B cell (primary cell): ENCODE results near the gene NBDY. TPM values are rescaled to one million over a fixed set of nuclear protein-coding genes. Genes with fewer than 3 reads are reported as not detected.
"Not testable (repeated sequence)": the region's sequence is repeated elsewhere in the genome, so short reads cannot be mapped to it uniquely, and the experiment has no call there.

Source experiments
- ATAC-seq: fragments of 200-7000 bp; cut with Tn5 transposase; one replicate; pipeline ENCODE4 v1.10.0; 2021; ENCODE audit warnings: low read depth, mild to moderate bottlenecking, moderate number of reproducible peaks, moderate library complexity
- CTCF ChIA-PET: fragments of 350-600 bp; sonication (Branson Sonifier 250); formaldehyde crosslinking; loops from one replicate; lab custom pipeline; 2021; ENCODE audit warnings: antibody characterized with exemption, inconsistent platforms; lab: Charles Lee
- POLR2A ChIA-PET: fragments of 350-600 bp; sonication (Branson Sonifier 250); formaldehyde crosslinking; loops from one replicate; lab custom pipeline; 2021; ENCODE audit warnings: antibody characterized with exemption; lab: Charles Lee
- DNase-seq: peaks from one replicate; pipeline ENCODE4 v3.0.0; 2013
- H2AFZ ChIP-seq: 2 replicates; pipeline ENCODE4 v1.6.1; 2012; ENCODE audit warnings: mild to moderate bottlenecking, low read depth, low read length; ENCODE audit not compliant: insufficient read depth, poor library complexity, severe bottlenecking
- H3K27ac ChIP-seq, 2 donors: 1 replicate in 1 of 2; 2 replicates in 1 of 2; pipeline ENCODE4 v1.5.1; 2012 to 2013; ENCODE audit warnings: low read length in 2 of 2, mild to moderate bottlenecking in 2 of 2, moderate library complexity in 1 of 2
- H3K27me3 ChIP-seq, 4 experiments: fragments of 200-600 bp in 1 of 4; sonication (generic) in 1 of 4; replicated peaks in 1 of 4; 1 replicate in 2 of 4; 2 replicates in 2 of 4; pipeline versions ENCODE4 v1.6.1 to v1.7.0; 2013 to 2016; ENCODE audit warnings: low read length in 3 of 4, mild to moderate bottlenecking in 2 of 4, mixed read lengths in 1 of 4, moderate library complexity in 1 of 4; ENCODE audit not compliant: insufficient read depth in 4 of 4, control insufficient read depth in 3 of 4; ENCODE audit errors: control extremely low read depth in 1 of 4
- H3K36me3 ChIP-seq, 2 experiments: replicated peaks in 1 of 2; 1 replicate in 1 of 2; 2 replicates in 1 of 2; pipeline versions ENCODE4 v1.6.1 to v1.7.1; 2013; ENCODE audit warnings: low read length in 1 of 2; ENCODE audit not compliant: insufficient read depth in 2 of 2, control insufficient read depth in 1 of 2; ENCODE audit errors: control extremely low read depth in 1 of 2, extremely low read depth in 1 of 2
- H3K4me1 ChIP-seq, 2 donors: fragments of 200-600 bp in 1 of 2; sonication (generic) in 1 of 2; 1 replicate in 1 of 2; 2 replicates in 1 of 2; pipeline versions ENCODE4 v1.5.1 to v1.6.1; 2013 to 2017; ENCODE audit warnings: low read length in 2 of 2; ENCODE audit not compliant: control insufficient read depth in 2 of 2, insufficient read depth in 2 of 2
- H3K4me2 ChIP-seq: replicated peaks from 2 replicates; pipeline ENCODE3; 2012; ENCODE audit warnings: mild to moderate bottlenecking, low read depth, low read length; ENCODE audit not compliant: poor library complexity, severe bottlenecking
- H3K4me3 ChIP-seq, 5 experiments: fragments of 200-600 bp in 1 of 5; sonication (generic) in 1 of 5; 1 replicate in 3 of 5; 2 replicates in 2 of 5; pipeline versions ENCODE4 v1.5.1 to v1.7.0; 2011 to 2016; ENCODE audit warnings: low read length in 4 of 5, mild to moderate bottlenecking in 4 of 5, low read depth in 2 of 5, control low read depth in 1 of 5, moderate library complexity in 1 of 5; ENCODE audit not compliant: insufficient read depth in 1 of 5; ENCODE audit errors: control extremely low read depth in 1 of 5, extremely low read depth in 1 of 5
- H3K79me2 ChIP-seq: fragments of 200-600 bp; sonication (generic); one replicate; pipeline ENCODE4 v1.6.0; 2016; ENCODE audit warnings: low read length; ENCODE audit not compliant: control insufficient read depth, insufficient read depth
- H3K9ac ChIP-seq: fragments of 200-600 bp; sonication (generic); 2 replicates; pipeline ENCODE4 v1.6.1; 2017; ENCODE audit warnings: mild to moderate bottlenecking, low read length, moderate library complexity
- H3K9me3 ChIP-seq, 3 donors: one replicate each; pipeline versions ENCODE4 v1.6.1 to v1.7.1; 2013; ENCODE audit warnings: low read length in 2 of 3; ENCODE audit not compliant: control insufficient read depth in 2 of 3, insufficient read depth in 1 of 3; ENCODE audit errors: control extremely low read depth in 1 of 3
- H4K20me1 ChIP-seq: 2 replicates; pipeline ENCODE4 v1.6.0; 2012; ENCODE audit warnings: mild to moderate bottlenecking, low read length; ENCODE audit not compliant: insufficient read depth, control insufficient read depth, poor library complexity, severe bottlenecking
- H3K27ac Mint-ChIP-seq: one replicate; pipeline ENCODE4 v1.8.0; 2021; ENCODE audit warnings: mixed read lengths
- H3K27me3 Mint-ChIP-seq: one replicate; pipeline ENCODE4 v1.8.0; 2021; ENCODE audit warnings: mixed read lengths
- H3K4me1 Mint-ChIP-seq: one replicate; pipeline ENCODE4 v1.8.0; 2021; ENCODE audit warnings: mixed read lengths
- H3K4me3 Mint-ChIP-seq: one replicate; pipeline ENCODE4 v1.8.0; 2021; ENCODE audit warnings: mixed read lengths
- H3K9me3 Mint-ChIP-seq: one replicate; pipeline ENCODE4 v1.8.0; 2022; ENCODE audit warnings: mixed read lengths; ENCODE audit not compliant: insufficient read depth
- CTCF ChIP-seq: fragments of 200-600 bp; IDR thresholded peaks from one replicate; pipeline ENCODE4 v1.8.0; 2022; ENCODE audit warnings: antibody characterized with exemption, mild to moderate bottlenecking
- EZH2 ChIP-seq: IDR thresholded peaks from 2 replicates; pipeline ENCODE4 v1.6.1; 2012; ENCODE audit warnings: borderline replicate concordance, low read depth, mild to moderate bottlenecking, moderate library complexity, low read length; ENCODE audit not compliant: insufficient read depth, poor library complexity, severe bottlenecking
- WGBS: methylation state at CpG from one replicate; pipeline ENCODE4 v1.1.5; 2013; ENCODE audit warnings: missing lambda C conversion rate; ENCODE audit not compliant: insufficient coverage; 5-methylcytosine and 5-hydroxymethylcytosine counted together
- intact Hi-C: fragments of 100-400 bp; cut with micrococcal nuclease; formaldehyde crosslinking; loops from one replicate; pipeline ENCODE4 v1.10.0; 2022
- polyA plus RNA-seq: library from polyadenylated mRNA; depleted of rRNA; stranded (reverse); fragments of >200 nt; gene quantifications from 2 replicates; pipeline ENCODE4 v1.2.3, GENCODE V29; 2012
- total RNA-seq, 2 donors: library from RNA; stranded (reverse); fragments of 120-200 nt in 1 of 2; gene quantifications; 1 replicate in 1 of 2; 2 replicates in 1 of 2; pipeline versions ENCODE4 v1.2.3 to v1.2.4, GENCODE V29; 2013 to 2022

NBDY gene
- total and polyA plus RNA-seq, 2 donors (not counting 1 experiment from before 2014, with no cell fraction given), result 26.7 to 36.5 TPM

GRCh38 chrX:56805399-56805798 lies 76.4 kb downstream of the NBDY start:
- Mint-ChIP-seq H3K9me3 (no peaks in the 10 kb centered on the region), H3K4me1 (peaks cover 54% of the 10 kb centered on the region), H3K4me3 (no peak overlapping the region), H3K27ac (no peak overlapping the region), H3K27me3 (no peaks in the 10 kb centered on the region)
- Histone ChIP-seq H3K36me3 (no peaks in the 10 kb centered on the region), H3K9me3 (no peaks in the 10 kb centered on the region), H3K4me3 (no peak overlapping the region), H3K79me2 (no peaks in the 10 kb centered on the region), H3K9ac (no peak overlapping the region), H3K27me3 (no peaks in the 10 kb centered on the region), H4K20me1 (no peaks in the 10 kb centered on the region), H3K4me1 (peaks cover 23 to 25% of the 10 kb centered on the region in 2 donors), H2AFZ (no peak overlapping the region), H3K4me2 (no peak overlapping the region), H3K27ac (no peak overlapping the region)
- intact Hi-C loops, result no loop called here
- WGBS, result no CpG with 5 or more reads among the region's 1 CpG
- CTCF ChIA-PET, result interaction anchor here (1.4 kb wide), 1 partner anchor 41 kb away, joined by 4 read pairs; no protein-coding TSS in a partner anchor
- no peak for ATAC-seq
- no peak for DNase-seq
- POLR2A ChIA-PET, result no interaction called here
- no peak for TF ChIP-seq CTCF
- TF ChIP-seq EZH2, result no peak

GRCh38 chrX:56806176-56806575 lies 77.1 kb downstream of the NBDY start:
- H3K4me3 ChIP-seq, H3K79me2 ChIP-seq, CTCF ChIA-PET, H3K27me3 Mint-ChIP-seq, H3K9ac ChIP-seq, H4K20me1 ChIP-seq, H3K27ac Mint-ChIP-seq, H3K27ac ChIP-seq, H3K4me2 ChIP-seq, H3K9me3 ChIP-seq, H3K36me3 ChIP-seq, intact Hi-C loops, H3K27me3 ChIP-seq, POLR2A ChIA-PET, H3K9me3 Mint-ChIP-seq, ATAC-seq, H2AFZ ChIP-seq, DNase-seq, H3K4me3 Mint-ChIP-seq: not testable (repeated sequence)
- peaks cover 54% of the 10 kb centered on the region for H3K4me1 Mint-ChIP-seq
- H3K4me1 ChIP-seq, result peaks cover 16 to 23% of the 10 kb centered on the region in 2 donors
- WGBS, result no CpG with 5 or more reads among the region's 2 CpGs
